22Rv1 (cell line): ENCODE results near the gene NOL4L.

ENCODE experiments used
- ZFX ChIP-seq: fragments of 450-650 bp; IDR thresholded peaks from 2 replicates; pipeline ENCODE4 v1.6.1; 2017; ENCODE audit warnings: antibody characterized with exemption, borderline replicate concordance
- TF ChIP-seq, protein P1 (sequence below): fragments of 450-650 bp; IDR thresholded peaks from 2 replicates; pipeline ENCODE4 v1.5.1; 2017; ENCODE audit warnings: mild to moderate bottlenecking

GRCh38 chr20:32539817-32540675 lies 45.1 kb downstream of the NOL4L start:
- TF ChIP-seq, protein P1, sequence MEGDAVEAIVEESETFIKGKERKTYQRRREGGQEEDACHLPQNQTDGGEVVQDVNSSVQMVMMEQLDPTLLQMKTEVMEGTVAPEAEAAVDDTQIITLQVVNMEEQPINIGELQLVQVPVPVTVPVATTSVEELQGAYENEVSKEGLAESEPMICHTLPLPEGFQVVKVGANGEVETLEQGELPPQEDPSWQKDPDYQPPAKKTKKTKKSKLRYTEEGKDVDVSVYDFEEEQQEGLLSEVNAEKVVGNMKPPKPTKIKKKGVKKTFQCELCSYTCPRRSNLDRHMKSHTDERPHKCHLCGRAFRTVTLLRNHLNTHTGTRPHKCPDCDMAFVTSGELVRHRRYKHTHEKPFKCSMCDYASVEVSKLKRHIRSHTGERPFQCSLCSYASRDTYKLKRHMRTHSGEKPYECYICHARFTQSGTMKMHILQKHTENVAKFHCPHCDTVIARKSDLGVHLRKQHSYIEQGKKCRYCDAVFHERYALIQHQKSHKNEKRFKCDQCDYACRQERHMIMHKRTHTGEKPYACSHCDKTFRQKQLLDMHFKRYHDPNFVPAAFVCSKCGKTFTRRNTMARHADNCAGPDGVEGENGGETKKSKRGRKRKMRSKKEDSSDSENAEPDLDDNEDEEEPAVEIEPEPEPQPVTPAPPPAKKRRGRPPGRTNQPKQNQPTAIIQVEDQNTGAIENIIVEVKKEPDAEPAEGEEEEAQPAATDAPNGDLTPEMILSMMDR, result no peak
- TF ChIP-seq ZFX, result no peak
